Adipose tissue (tissue), 3 donors: ENCODE results near the gene SOWAHC. TPM values are rescaled to one million over a fixed set of nuclear protein-coding genes. Genes with fewer than 3 reads are reported as not detected.
A peak's percentile ranks its signal among the peaks of the same experiment; 100 is the strongest.
"Not testable (repeated sequence)": the region's sequence is repeated elsewhere in the genome, so short reads cannot be mapped to it uniquely, and the experiment has no call there.

Experiments used
- H3K27ac ChIP-seq: one replicate; pipeline ENCODE4 v1.5.1; 2013; ENCODE audit warnings: low read depth, low read length
- whole genome bisulfite sequencing, 3 donors: extraction: QIAGEN DNeasy Blood & Tissue Kit; methylation state at CpG; one replicate each; pipeline ENCODE4 v1.1.7; 2013; 5-methylcytosine and 5-hydroxymethylcytosine counted together
- polyA plus RNA-seq, 3 donors: library from polyadenylated mRNA; stranded (reverse); fragments of 200-250 nt; gene quantifications; one replicate each; pipeline ENCODE4 v1.2.3, GENCODE V29; 2013
- donor health status: healthy with polysubstance abuse.
- donor health status: Bipolar disorder and iron deficiency.
- donor health status: healthy.

SOWAHC gene
- polyA plus RNA-seq = 1 to 10 TPM; 1.8 to 6.0 (median 5.3) TPM

DNA sequence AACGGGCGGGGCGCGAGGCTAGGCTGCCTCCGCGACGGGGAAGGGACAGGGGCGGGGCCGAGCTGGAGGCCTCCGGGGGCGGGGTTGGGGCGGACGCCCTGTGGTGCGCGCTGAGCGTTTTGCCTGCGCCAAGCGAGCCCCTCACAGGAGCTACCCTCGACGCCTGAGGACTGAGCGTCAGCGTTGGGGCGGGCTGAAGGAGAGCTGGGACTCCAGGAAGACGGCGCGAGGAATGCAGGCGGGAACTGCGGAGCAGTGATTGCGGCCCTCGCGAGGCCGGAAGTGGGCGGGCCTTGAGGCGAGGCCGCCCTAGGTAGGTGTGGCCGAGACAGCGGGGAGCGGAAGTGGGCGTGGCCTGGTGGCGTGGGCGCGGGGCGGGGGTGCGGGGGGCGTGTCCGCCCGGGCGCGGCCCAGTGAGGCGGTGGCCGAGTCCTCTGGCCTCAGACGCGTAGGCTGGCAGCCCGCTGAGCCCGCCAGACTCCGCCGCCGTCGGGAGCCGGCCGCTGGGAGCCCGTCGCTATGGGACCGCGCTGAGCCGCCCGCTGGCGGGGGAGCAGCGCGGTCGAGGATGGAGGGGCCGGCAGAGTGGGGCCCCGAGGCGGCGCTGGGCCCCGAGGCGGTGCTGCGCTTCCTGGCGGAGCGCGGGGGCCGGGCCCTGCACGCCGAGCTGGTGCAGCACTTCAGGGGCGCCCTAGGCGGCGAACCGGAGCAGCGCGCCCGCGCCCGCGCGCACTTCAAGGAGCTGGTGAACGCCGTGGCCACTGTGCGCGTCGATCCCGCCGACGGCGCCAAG is at the start of gene SOWAHC, which contains the start of gene SEPTIN10:
Gene SOWAHC, plus strand, starts transcription at position 443 of the 793 bp plus-strand sequence. Its CDS starts 126 bp downstream, at position 569.
Gene SEPTIN10, minus strand, starts transcription at position 45 of the 793 bp plus-strand sequence. CDS start 139 bp downstream, outside the sequence.
- whole genome bisulfite sequencing, 3 donors = 1% methylated on average over 83 to 104 of the region's 104 CpGs
- H3K27ac ChIP-seq = peak within 1 kb of the TSS; percentile 94

GRCh38 chr2:109575373-109575772 is 38.8 kb upstream of the SOWAHC start:
- 13 to 63% (median 44%) methylated on average over 1 of the region's 1 CpG for WGBS, 3 donors
- no peak overlapping the region for H3K27ac ChIP-seq

- WGBS, 3 donors = 94 to 98% (median 97%) methylated on average over 7 of the region's 7 CpGs
- H3K27ac ChIP-seq = not testable (repeated sequence)
Measured at GRCh38 chr2:109577630-109578029, 36.5 kb upstream of the SOWAHC start.

DNA sequence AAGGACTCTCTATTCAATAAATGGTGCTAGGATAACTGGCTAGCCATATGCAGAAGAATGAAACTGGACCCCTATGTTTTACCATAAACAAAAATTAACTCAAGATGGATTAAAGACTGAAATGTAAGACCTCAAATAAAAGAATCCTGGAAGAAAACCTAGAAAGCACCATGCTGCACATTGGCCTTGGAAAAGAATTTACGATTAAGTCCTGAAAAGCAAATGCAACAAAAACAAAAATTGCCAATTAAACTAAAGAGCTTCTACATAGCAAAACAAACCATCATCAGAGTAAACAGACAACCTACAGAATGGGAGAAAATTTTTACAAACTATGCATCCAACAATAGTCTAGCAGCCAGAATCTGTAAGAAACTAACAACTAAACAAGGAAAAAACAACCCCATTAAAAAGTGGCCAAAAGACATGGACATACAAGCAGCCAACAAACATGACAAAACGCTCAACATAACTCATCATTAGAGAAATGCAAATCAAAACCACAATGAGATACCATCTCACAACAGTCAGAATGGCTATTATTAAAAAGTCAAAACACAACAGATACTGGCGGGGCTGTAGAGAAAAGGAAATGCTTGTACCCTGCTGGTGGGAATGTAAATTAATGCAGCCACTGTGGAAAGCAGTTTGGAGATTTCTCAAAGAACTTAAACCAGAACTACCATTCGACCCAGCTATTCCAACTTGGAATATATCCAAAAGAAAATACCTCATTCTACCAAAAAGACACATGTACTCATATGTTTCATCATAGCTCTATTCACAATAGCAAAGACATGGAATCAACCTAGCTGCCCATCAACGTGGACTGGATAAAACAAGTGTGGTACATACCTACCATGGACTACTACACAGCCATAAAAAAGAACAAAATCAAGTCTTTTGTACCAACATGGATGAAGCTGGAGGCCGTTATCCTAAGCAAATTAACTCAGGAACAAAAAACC is 31.0 kb upstream of the SOWAHC start:
- no peak overlapping the region for H3K27ac ChIP-seq
- WGBS, 3 donors = 87 to 88% (median 87%) methylated on average over 6 of the region's 6 CpGs

- no peak overlapping the region for H3K27ac ChIP-seq
Measured at GRCh38 chr2:109586687-109587086, 27.5 kb upstream of the SOWAHC start.

DNA sequence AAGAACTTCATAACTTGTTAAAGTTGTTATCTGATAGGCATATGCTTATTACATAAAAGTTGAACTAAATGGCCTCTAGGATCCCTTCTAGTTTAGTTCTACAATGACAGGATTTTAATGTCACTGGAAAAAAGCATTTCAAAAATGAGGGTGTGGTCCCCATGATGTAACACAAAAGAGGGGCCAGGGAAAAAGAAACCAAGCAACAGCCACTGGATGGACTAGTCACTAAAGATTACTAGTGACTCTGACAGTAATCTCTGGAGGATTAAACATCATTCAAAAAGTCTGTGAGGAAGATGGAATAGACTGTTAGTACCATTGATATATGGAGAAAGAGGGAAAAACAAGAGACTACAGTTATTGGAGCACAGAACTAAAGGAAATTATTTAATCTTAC is 23.0 kb upstream of the SOWAHC start:
- no peak overlapping the region for H3K27ac ChIP-seq

DNA sequence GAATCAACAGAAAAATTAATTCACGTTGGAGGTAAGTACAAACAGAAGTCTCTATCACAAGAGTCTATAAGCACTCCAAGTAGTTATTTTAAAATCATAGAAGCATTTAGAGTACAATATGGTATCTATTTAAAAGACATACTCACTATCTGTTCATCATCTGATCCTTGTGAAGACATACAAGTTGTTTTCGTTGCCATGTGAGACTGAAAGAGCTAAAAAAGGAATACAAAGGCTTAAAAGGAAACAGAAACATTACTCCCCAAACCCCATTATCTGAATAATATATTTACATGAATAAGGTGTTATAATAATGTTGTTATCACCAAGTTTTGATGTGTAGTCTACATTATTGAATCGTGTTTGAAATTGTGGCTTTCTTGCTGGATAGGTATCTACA is 21.3 kb upstream of the SOWAHC start:
- H3K27ac ChIP-seq = no peak overlapping the region
- 92 to 93% (median 92%) methylated on average over 3 of the region's 3 CpGs for WGBS, 3 donors

- H3K27ac ChIP-seq = no peak overlapping the region
- WGBS, 3 donors = 90 to 94% (median 94%) methylated on average over 16 of the region's 16 CpGs
Measured at GRCh38 chr2:109594246-109594885, 19.8 kb upstream of the SOWAHC start.

GRCh38 chr2:109595644-109596043 is 18.5 kb upstream of the SOWAHC start:
- H3K27ac ChIP-seq = no peak overlapping the region
- WGBS, 3 donors = 85 to 88% (median 87%) methylated on average over 4 of the region's 4 CpGs

DNA sequence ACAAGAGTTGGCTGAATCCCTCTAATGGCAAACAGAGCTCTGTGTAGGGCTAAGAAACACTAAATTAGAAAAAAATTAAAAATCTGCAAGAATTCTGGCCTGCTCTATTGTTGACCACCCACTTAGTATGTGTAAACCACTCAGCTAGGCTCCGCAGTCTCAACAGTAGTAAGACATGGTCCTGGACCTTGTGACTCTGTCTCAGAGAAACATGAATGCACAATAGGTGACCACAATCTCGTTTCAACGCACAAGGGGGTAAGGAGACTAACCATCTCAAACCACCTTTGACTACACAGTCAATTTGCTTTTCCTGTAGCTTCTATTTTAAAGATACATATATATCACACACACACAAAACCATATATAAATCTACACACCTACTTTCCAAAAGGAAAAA is 16.9 kb upstream of the SOWAHC start:
- no peak overlapping the region for H3K27ac ChIP-seq
- WGBS, 3 donors = 88 to 94% (median 89%) methylated on average over 3 of the region's 3 CpGs

DNA sequence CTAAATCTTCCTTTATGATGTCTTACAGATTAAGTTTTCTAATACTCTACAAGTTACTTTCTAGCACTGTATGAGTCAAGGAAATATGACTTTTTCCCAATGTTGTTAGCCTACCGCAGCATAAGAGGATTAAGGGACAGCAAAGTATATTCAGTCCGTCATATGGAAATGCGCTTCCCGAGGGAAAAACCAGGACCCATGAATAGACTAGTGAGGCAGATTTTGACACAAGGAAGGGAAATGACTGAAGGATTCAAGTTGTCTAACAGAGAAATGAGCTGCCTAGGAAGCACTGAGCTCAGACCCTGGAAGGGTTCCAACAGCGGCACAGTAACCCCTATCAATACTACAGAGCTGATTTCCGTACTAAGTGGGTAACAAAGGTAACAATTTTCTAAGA is 12.4 kb upstream of the SOWAHC start:
- H3K27ac ChIP-seq = no peak overlapping the region
- 63 to 79% (median 78%) methylated on average over 6 of the region's 6 CpGs for WGBS, 3 donors

GRCh38 chr2:109602617-109603188 is 11.5 kb upstream of the SOWAHC start:
- whole genome bisulfite sequencing, 3 donors = 90 to 92% (median 91%) methylated on average over 3 of the region's 3 CpGs
- H3K27ac ChIP-seq = no peak overlapping the region

DNA sequence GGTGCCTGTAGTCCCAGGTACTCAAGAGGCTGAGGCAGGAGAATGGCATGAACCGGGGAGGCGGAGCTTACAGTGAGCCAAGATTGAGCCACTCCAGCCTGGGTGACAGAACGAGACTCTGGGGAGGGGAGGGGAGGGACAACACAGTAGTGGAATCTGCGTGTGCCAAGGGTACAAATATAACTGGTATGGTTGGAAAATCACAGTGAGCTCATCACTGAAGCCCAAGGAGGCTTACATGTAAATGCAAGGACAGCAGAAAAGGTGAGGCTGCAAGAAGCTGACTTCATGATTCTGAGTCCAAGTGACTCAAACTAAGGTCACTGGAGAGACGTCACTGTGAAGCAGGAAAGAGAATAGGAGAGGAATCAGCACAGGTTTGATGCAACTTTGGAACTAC is 9.6 kb upstream of the SOWAHC start:
- 77 to 90% (median 80%) methylated on average over 5 of the region's 5 CpGs for WGBS, 3 donors

DNA sequence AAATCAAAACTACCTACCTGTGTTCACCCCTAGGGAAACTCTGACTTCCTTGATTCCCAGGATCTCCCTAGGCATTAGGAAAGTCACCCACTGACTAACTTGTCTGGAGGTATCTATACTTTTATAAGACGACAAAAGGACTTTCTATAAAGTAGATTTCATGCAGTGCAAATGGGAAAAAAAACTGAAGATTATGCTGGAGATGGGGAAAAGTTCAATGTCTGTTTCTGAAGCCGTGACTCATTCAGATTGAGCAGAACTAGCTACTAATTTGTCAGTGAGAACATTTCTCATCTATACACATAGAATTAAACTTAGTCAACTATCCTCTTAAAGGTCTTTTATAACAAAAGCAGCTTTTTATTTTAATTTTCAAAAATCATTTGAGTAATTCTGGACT is 6.4 kb upstream of the SOWAHC start:
- 74 to 83% (median 83%) methylated on average over 2 of the region's 2 CpGs for WGBS, 3 donors
- no peak overlapping the region for H3K27ac ChIP-seq

More for the DNA sequence above, 9.6 kb upstream of the SOWAHC start:
- H3K27ac ChIP-seq = no peak overlapping the region

DNA sequence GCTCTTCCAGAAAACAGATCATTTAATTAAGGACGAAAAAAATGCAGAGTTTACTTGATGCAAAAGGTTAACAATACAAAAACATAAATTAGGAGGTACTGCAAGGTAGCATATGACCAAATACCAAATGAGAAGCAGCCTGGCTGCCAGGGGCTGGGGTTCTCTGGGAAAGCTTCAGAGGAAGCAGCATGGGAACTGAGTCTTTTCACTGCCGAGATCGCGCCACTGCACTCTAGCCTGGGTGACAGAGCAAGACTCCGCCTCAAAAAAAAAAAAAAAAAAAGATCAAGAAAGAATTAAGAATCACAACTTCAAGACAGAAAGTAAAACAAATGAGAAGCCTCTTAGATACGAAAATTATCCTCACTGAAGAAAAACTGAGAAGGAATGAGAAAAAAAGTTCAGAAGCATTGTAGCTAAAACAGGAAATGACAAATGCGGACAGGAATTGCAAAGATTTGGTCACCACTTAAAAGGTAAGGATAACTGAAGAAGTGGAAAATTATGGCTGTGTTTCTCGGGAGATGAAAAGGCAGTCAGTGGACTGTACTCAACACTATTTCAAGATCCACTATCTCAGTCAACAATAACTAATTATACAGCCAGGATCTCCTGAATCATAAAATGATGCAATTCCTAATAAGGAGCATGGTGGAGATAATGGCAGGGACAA is 4.7 kb upstream of the SOWAHC start:
- no peak overlapping the region for H3K27ac ChIP-seq
- 35 to 78% (median 50%) methylated on average over 8 of the region's 8 CpGs for WGBS, 3 donors

DNA sequence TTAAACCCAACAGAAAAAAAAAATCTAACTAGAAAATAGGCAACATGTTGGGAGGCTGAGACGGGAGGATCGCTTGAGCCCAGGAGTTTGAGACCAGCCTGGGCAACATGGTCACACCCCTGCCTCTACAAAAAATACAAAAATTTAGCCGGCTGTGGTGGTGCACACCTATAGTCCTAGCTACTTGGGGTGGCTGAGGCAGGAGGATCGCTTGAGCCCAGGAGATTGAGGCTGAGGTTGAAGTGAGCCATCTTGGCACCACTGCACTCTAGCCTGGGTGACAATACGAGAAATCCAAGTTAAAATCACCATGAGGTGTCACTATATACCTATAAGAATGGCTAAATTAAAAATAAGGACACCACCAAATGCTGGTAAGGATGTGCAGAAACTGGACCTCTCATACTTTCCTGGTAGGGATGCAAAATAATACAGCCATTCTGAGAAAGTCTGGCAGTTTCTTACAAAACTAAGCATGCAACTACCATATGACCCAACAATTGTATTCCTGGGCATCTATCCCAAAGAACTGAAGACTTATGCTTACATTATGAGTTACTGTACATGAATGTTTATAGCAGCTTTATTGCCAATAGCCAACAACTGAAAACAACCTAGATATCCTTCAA is 2.6 kb upstream of the SOWAHC start:
- 84 to 90% (median 87%) methylated on average over 5 of the region's 5 CpGs for WGBS, 3 donors
- H3K27ac ChIP-seq = no peak overlapping the region

- peak overlapping the region; percentile 94 for H3K27ac ChIP-seq
- 0 to 2% (median 0%) methylated on average over 60 to 82 of the region's 82 CpGs for WGBS, 3 donors
Measured at GRCh38 chr2:109613081-109613921, 863 bp upstream of the SOWAHC start.
